Stimulated activated CD4-positive, alpha-beta T cell treated with anti-CD3 and anti-CD28 coated beads, Interleukin-4, amount 100 ng/mL, for 4 hours (primary cell): ENCODE results near the gene DZIP1L.

Experiments used
- DNase-seq, 2 experiments: peaks; one replicate each; pipeline ENCODE4 v3.0.0-alpha.2; 2020

The DZIP1L gene

DNA sequence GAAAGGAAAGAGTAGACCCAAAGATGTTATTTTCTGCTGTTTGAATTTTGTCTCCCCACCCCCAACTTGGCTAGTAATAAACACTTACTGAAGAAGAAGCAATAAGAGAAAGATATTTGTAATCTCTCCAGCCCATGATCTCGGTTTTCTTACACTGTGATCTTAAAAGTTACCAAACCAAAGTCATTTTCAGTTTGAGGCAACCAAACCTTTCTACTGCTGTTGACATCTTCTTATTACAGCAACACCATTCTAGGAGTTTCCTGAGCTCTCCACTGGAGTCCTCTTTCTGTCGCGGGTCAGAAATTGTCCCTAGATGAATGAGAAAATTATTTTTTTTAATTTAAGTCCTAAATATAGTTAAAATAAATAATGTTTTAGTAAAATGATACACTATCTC, 83.9 kb downstream of the DZIP1L start:
- no peak for DNase-seq

DNA sequence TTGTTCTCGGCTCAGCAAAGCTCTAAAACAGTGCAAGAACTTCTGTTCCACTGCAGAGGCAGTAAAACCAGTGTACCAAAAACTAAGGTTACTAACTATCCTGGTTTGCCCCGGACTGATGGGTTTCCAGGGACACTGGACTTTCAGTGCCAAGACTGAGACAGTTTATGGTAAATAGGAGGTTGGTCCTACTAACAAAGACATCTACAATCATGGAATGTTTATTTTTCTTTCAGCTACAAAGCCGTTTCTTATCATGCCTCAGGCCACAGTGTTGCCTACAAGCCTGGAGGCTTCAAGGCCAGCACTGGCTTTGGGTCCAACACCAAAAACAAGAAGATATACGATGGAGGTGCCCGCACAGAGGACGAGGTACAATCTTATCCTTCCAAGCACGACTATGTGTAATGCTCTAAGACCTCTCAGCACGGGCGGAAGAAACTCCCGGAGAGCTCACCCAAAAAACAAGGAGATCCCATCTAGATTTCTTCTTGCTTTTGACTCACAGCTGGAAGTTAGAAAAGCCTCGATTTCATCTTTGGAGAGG, 84.6 kb downstream of the DZIP1L start:
- no peak for DNase-seq

DNA sequence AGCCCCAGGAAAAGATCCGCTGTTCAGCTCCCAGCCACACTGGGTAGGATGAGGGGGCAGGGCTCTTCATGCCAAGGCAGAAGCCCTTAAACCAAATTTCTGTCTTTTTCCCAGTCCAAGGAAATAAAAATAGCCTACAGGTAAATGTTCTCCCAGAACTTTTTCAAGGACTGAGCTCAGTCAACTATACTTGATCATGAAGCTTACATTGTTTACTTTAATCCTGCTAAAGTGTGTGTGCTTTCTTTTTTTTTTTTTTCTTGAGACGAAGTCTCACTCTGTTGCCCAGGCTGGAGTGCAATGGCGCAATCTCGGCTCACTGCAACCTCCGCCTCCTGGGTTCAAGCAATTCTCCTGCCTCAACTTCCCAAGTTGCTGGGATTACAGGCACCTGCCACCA, 87.6 kb downstream of the DZIP1L start:
- no peak for DNase-seq

DNA sequence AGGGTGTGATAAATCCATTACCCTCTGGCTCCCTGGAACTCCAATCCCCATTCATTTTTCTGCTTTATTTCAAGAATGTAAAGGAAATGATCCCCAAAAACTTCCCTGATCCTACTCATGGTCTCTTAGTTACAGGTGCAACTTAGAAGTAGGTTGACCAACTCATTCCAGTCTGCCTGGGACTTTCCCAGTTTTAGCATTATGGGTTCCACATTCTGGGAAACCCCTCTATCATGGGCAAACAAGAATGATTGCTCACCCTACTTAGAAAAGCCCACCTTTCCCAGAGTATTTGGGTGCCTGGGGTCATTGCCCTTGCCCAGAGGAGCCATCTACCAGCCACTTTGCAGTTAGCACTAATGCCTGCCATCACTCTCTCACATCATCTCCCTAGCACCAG, 89.9 kb downstream of the DZIP1L start:
- no peak for DNase-seq

DNA sequence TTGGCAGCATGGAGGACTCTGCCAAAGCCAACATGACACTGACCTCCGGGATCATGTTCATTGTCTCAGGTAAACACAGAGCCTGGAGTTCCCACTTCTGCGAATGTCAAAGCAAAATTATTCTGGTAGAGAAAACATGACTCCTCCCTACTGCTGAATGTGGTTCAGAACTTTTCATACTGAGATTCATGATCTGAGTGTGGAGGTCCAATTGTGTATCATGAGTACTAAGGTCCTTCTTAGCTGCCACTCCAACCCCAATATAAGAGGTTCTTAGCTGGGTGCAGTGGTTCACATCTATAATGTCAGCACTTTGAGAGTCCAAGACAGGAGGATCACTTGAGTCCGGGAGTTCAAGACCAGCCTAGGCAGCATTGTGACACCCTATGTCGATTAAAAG, 91.7 kb downstream of the DZIP1L start:
- DNase-seq, result no peak

DNA sequence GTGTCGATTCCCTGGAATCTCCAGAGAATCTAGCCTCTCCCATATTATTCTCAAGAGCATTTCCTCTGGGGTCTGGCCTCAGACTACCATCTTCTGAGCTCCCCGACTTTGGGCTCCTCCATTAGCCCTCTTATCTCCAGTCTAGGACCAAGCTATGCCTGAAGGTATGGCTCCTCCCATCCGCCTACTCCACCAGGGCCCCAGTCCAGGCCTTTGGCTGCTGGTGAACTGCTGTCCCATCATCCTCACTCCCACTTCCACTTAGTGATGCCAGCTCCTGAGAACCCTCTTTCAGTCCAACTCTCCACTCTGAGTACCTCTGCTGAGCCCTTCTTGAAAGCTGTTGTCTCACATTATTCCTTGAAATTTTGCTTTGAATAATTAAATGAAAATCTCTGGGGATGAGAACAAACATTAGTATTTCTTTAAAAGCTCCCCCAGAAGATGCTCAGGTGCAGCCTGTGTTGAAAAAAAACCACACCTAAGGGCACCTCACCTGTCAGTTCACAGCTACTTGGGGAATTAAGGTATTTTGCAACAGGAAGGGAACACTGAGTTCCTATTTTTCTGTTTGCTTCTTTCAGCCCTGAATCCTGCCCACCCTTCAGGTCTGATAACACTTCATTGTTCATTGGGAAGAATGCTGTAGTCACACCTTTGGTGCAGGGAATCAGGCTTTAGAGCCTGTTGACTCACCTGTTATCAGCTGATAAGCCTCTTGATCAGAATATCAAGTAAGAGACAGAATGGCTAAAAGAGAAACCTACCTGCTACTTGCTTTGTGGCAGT, 95.9 kb downstream of the DZIP1L start:
- no peak for DNase-seq

DNA sequence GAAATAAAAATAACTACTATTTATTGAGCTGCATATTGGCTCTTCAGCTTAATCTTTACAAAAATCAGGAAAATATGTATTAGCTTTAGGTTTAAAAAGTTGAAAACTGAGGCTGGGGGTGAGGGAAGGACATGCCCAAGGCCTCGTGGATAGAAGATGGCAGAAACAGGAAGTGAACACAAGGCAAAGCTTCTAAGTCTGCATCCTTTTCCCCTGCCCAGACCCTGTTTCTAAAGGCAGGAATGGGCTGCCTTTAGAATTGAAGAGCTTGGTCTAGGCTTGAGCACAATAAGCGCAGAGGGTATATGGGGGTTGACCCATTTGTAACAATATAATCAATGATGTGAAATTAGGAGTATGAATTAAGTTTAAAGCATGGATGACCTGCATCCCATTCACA, 99.3 kb downstream of the DZIP1L start:
- DNase-seq, result no peak

DNA sequence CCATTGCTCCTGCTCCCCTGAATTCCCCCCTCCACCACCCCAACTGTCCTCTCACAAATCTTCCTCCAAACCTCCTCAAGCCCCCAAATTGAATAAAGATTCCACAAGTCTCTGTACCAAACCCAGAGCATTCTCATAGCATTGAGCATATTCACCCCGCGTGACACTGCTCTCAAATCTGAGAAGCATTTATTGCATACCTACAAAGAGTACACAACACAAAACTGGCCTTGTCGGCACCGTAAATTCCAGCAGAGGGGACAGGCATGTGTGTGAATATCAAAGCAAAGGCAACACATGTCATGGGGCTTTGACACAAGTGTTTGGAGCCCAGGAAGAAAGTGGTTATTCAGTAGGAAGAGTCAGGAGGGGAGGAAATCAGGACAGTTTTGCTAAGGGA, 102.9 kb downstream of the DZIP1L start:
- DNase-seq, result no peak
